Fibroblast of lung (primary cell): Measurements from ENCODE around the gene TP53BP1. TPM values are rescaled to one million over a fixed set of nuclear protein-coding genes. Genes with fewer than 3 reads are reported as not detected.

Experiments
- DNase-seq, 2 donors: peaks; one replicate each; pipeline versions ENCODE4 v3.0.0 to v3.0.0-alpha.2; 2010; ENCODE audit warnings: low read depth in 2 of 2
- H2AFZ ChIP-seq: 2 replicates; pipeline ENCODE4 v1.5.1; 2012; ENCODE audit warnings: low read length, control low read depth, inconsistent platforms
- H3K27ac ChIP-seq: 2 replicates; pipeline ENCODE4 v1.5.1; 2011; ENCODE audit warnings: low read length, control low read depth; ENCODE audit not compliant: insufficient read depth
- H3K27me3 ChIP-seq: 2 replicates; pipeline ENCODE4 v1.5.1; 2011; ENCODE audit warnings: mild to moderate bottlenecking, low read length; ENCODE audit not compliant: control insufficient read depth, insufficient read depth
- H3K36me3 ChIP-seq: 2 replicates; pipeline ENCODE4 v1.5.1; 2011; ENCODE audit warnings: low read length; ENCODE audit not compliant: control insufficient read depth, insufficient read depth
- H3K4me1 ChIP-seq: 2 replicates; pipeline ENCODE4 v1.5.1; 2011; ENCODE audit warnings: low read length; ENCODE audit not compliant: control insufficient read depth, insufficient read depth; ENCODE audit errors: extremely low read depth
- H3K4me2 ChIP-seq: 2 replicates; pipeline ENCODE4 v1.5.1; 2011; ENCODE audit warnings: low read length, control low read depth; ENCODE audit not compliant: insufficient read depth; ENCODE audit errors: extremely low read depth
- H3K4me3 ChIP-seq, 4 experiments: fragments of 200-600 bp in 1 of 4; sonication (generic) in 1 of 4; replicated peaks in 1 of 4; 2 replicates each; pipeline ENCODE4 v1.5.1; 2011 to 2016; ENCODE audit warnings: low read length in 4 of 4, low read depth in 3 of 4, mild to moderate bottlenecking in 3 of 4, control low read depth in 2 of 4, inconsistent platforms in 1 of 4, mixed read lengths in 1 of 4; ENCODE audit not compliant: insufficient read depth in 1 of 4; ENCODE audit errors: control extremely low read depth in 1 of 4
- H3K79me2 ChIP-seq: 2 replicates; pipeline ENCODE4 v1.5.1; 2012; ENCODE audit warnings: mild to moderate bottlenecking, low read length, inconsistent platforms; ENCODE audit not compliant: control insufficient read depth, insufficient read depth
- H3K9ac ChIP-seq: 2 replicates; pipeline ENCODE4 v1.5.1; 2011; ENCODE audit warnings: mild to moderate bottlenecking, low read length, control low read depth; ENCODE audit not compliant: insufficient read depth
- H3K9me3 ChIP-seq: 2 replicates; pipeline ENCODE4 v1.5.1; 2012; ENCODE audit warnings: low read depth, low read length; ENCODE audit not compliant: control insufficient read depth, insufficient read depth
- H4K20me1 ChIP-seq: 2 replicates; pipeline ENCODE4 v1.5.1; 2011; ENCODE audit warnings: low read length; ENCODE audit not compliant: control insufficient read depth, insufficient read depth; ENCODE audit errors: extremely low read depth
- EZH2 ChIP-seq: IDR thresholded peaks from 2 replicates; pipeline ENCODE4 v1.5.1; 2012; ENCODE audit warnings: low read length, control low read depth, mild to moderate bottlenecking; ENCODE audit errors: missing control alignments
- polyA plus RNA-seq, 2 donors: library from polyadenylated mRNA; depleted of rRNA in 1 of 2; stranded (reverse) in 1 of 2; unstranded in 1 of 2; fragments of >200 nt; gene quantifications; 2 replicates each; pipeline ENCODE4 v1.2.1, GENCODE V29; 2011 to 2012; ENCODE audit warnings: missing spikeins in 1 of 2
- total RNA-seq: library from RNA; depleted of rRNA; stranded (reverse); fragments of >200 nt; gene quantifications from 2 replicates; pipeline ENCODE4 v1.2.1, GENCODE V29; 2014
- TF ChIP-seq, protein P1 (sequence below), 2 donors: IDR thresholded peaks in 1 of 2; conservative IDR thresholded peaks in 1 of 2; 1 replicate in 1 of 2; 2 replicates in 1 of 2; pipeline ENCODE4 v1.5.1; 2011 to 2012; ENCODE audit warnings: low read length in 2 of 2, control low read depth in 1 of 2, inconsistent platforms in 1 of 2, low read depth in 1 of 2, mild to moderate bottlenecking in 1 of 2

TP53BP1 gene
- total and polyA plus RNA-seq, 2 donors (not counting 1 experiment from before 2014, with no cell fraction given) = 38.8 to 132 TPM

DNA sequence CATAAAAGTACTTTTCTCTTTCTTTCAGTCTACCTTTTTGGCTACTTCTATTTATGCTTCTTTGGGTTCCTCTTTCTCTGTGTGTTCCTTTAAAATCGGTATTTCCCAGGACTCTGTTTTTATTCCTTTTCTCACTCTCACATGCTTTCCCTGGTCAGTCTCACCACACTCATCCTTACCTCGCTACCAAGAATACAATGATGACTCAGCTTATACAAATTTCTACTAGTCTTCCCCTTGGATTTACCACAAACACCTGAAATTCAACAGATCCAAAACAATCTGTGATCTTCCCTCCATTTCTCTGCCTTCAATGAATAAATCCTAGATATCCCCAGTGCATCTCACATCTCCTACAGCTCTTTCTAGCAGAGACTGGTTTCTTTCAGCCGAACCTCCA, 69.2 kb downstream of the TP53BP1 start:
- TF ChIP-seq, protein P1, sequence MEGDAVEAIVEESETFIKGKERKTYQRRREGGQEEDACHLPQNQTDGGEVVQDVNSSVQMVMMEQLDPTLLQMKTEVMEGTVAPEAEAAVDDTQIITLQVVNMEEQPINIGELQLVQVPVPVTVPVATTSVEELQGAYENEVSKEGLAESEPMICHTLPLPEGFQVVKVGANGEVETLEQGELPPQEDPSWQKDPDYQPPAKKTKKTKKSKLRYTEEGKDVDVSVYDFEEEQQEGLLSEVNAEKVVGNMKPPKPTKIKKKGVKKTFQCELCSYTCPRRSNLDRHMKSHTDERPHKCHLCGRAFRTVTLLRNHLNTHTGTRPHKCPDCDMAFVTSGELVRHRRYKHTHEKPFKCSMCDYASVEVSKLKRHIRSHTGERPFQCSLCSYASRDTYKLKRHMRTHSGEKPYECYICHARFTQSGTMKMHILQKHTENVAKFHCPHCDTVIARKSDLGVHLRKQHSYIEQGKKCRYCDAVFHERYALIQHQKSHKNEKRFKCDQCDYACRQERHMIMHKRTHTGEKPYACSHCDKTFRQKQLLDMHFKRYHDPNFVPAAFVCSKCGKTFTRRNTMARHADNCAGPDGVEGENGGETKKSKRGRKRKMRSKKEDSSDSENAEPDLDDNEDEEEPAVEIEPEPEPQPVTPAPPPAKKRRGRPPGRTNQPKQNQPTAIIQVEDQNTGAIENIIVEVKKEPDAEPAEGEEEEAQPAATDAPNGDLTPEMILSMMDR (conservative IDR thresholded peaks at IDR 0.05 in 1 of 2, IDR thresholded peaks at IDR 0.05 in 1 of 2; ENCODE audit: low read depth in 1 of 2, low read length in 2 of 2) = no peak
- no peak for TF ChIP-seq EZH2
- Histone ChIP-seq H3K9me3 (no peaks in the 10 kb centered on the region), H3K36me3 (peaks cover 9% of the 10 kb centered on the region), H3K27me3 (no peaks in the 10 kb centered on the region), H3K4me2 (no peak overlapping the region), H3K27ac (no peak overlapping the region), H3K4me1 (no peaks in the 10 kb centered on the region), H3K9ac (no peak overlapping the region), H2AFZ (no peak overlapping the region), H3K79me2 (no peaks in the 10 kb centered on the region), H4K20me1 (no peaks in the 10 kb centered on the region), H3K4me3 (no peak overlapping the region)
- peak in 1 of 2 donors; percentile 12 for DNase-seq

- H3K4me1 ChIP-seq = no peaks in the 10 kb centered on the region
- no peak overlapping the region for H3K9ac ChIP-seq
- H2AFZ ChIP-seq = no peak overlapping the region
- H4K20me1 ChIP-seq = no peaks in the 10 kb centered on the region
- no peaks in the 10 kb centered on the region for H3K79me2 ChIP-seq
- DNase-seq = no peak
- no peak overlapping the region for H3K4me2 ChIP-seq
- H3K36me3 ChIP-seq = peaks cover 13% of the 10 kb centered on the region
- H3K27ac ChIP-seq = no peak overlapping the region
- H3K4me3 ChIP-seq = no peak overlapping the region
- TF ChIP-seq EZH2 = no peak
- TF ChIP-seq, protein P1 (conservative IDR thresholded peaks at IDR 0.05 in 1 of 2, IDR thresholded peaks at IDR 0.05 in 1 of 2; ENCODE audit: low read depth in 1 of 2, low read length in 2 of 2) = no peak
- no peaks in the 10 kb centered on the region for H3K27me3 ChIP-seq
- no peaks in the 10 kb centered on the region for H3K9me3 ChIP-seq
Measured at GRCh38 chr15:43420876-43421275, 72.1 kb downstream of the TP53BP1 start.

DNA sequence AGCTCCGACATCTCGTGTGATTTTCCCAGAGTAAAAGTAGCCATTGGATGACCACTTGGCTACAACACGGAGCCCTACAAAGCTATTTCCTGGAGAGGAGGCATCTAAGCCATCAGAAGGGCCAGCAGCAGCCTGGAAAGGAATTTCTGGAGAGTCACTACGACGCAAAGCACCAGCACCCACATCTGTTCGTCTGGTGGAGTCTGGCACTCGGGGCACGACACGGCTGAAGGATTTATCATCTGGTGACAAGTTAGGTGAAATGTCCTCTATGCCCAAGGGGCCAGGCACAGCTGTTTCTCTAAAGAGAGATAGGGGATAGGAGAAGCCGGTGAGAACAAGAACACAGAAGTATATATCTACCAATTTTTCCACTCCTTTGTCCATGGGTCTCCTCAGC, 72.5 kb downstream of the TP53BP1 start:
- DNase-seq = no peak
- H3K27ac ChIP-seq = no peak overlapping the region
- peaks cover 15% of the 10 kb centered on the region for H3K36me3 ChIP-seq

More for the DNA sequence above, 72.5 kb downstream of the TP53BP1 start:
- no peak overlapping the region for H3K4me3 ChIP-seq
- no peak overlapping the region for H3K4me2 ChIP-seq
- H2AFZ ChIP-seq = no peak overlapping the region
- no peak overlapping the region for H3K9ac ChIP-seq
- no peaks in the 10 kb centered on the region for H3K9me3 ChIP-seq
- no peaks in the 10 kb centered on the region for H3K27me3 ChIP-seq
- TF ChIP-seq, protein P1 (conservative IDR thresholded peaks at IDR 0.05 in 1 of 2, IDR thresholded peaks at IDR 0.05 in 1 of 2; ENCODE audit: low read depth in 1 of 2, low read length in 2 of 2) = no peak
- TF ChIP-seq EZH2 = no peak
- no peaks in the 10 kb centered on the region for H3K4me1 ChIP-seq
- no peaks in the 10 kb centered on the region for H4K20me1 ChIP-seq
- no peaks in the 10 kb centered on the region for H3K79me2 ChIP-seq
